ENCODE data around the gene MYOD1. TPM values are rescaled to one million over a fixed set of nuclear protein-coding genes. Genes with fewer than 3 reads are reported as not detected.

MYOD1 gene
- 0.06 to 0.15 TPM (median 0.07 TPM) in 3 of 5 replicates, not detected in the others for total RNA-seq (2022; extraction: Qiagen RNA extraction)

GRCh38 chr11:17719028-17719937 lies at the start of gene MYOD1:
Gene MYOD1, plus strand, starts transcription at chr11:17719571. Its CDS starts 212 bp downstream, at chr11:17719783.

DNA sequence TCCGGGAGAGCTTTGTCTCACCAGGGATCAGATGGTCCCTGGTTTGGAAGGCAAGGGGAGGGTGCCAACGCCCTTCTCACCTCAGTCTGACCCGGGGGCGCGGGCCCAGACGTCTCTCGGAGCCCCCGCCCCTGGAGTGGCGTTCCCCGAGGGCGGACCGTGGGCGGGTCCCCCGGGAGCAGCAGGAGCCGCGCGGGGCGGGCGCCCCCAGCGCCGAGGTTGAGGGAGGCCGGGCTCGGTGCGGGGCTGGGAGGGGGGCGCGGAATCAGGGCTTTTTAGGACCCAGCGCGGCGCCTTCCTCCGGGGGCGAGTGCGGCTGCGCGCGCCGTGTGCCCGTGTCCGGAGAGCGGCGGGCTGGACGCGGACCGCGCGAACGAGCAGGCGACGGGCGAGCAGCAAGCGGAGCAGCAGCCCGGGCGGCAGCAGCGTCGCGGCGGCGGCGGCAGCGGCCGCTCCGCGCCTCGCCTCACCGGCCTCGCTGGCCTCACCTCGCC lies 15.1 kb downstream of the MYOD1 start, which contains the start of gene KCNC1:
Gene KCNC1, plus strand, starts transcription at position 364 of the 494 bp plus-strand sequence. CDS start 1,222 bp downstream, outside the sequence.

Other genes with a start within 250 kb of the MYOD1 start
- 6.9 to 14.7 TPM (median 10.1 TPM) in 5 replicates for gene ABCC8, start 242.7 kb upstream of the MYOD1 start, total RNA-seq (2022; extraction: Qiagen RNA extraction)
- gene USH1C, start 175.2 kb upstream of the MYOD1 start, total RNA-seq (2022; extraction: Qiagen RNA extraction): 0.88 to 1.8 TPM (median 1.2 TPM) in 5 replicates
- not detected in 5 replicates for gene OTOG, start 172.3 kb upstream of the MYOD1 start, total RNA-seq (2022; extraction: Qiagen RNA extraction)
- 0.05 to 0.09 TPM (median 0.07 TPM) in 5 replicates for gene KCNC1, start 15.2 kb downstream of the MYOD1 start, total RNA-seq (2022; extraction: Qiagen RNA extraction)

Data from A549 treated with dexamethasone at 1 μM for 4 hours (cell line).